MM.1S (cell line): ENCODE measurements around the gene ZBTB17.

Source experiments
- CTCF ChIP-seq: fragments of 300-600 bp; sonication (generic); IDR thresholded peaks from 2 replicates; pipeline ENCODE4 v1.5.1; 2016; ENCODE audit warnings: antibody characterized with exemption, low read length, mixed read lengths
- EZH2 ChIP-seq: fragments of 300-600 bp; sonication (generic); optimal IDR thresholded peaks from 2 replicates; pipeline ENCODE3; 2017; ENCODE audit warnings: low read depth, mild to moderate bottlenecking, antibody characterized with exemption, low read length, mixed read lengths
- EZH2phosphoT487 ChIP-seq: fragments of 300-600 bp; sonication (generic); IDR thresholded peaks from 2 replicates; pipeline ENCODE4 v1.6.1; 2018; ENCODE audit warnings: antibody characterized with exemption, low read length

GRCh38 chr1:15983275-15983674 is 7.4 kb upstream of the ZBTB17 start:
- no peak for TF ChIP-seq CTCF
- no peak for TF ChIP-seq EZH2
- TF ChIP-seq EZH2phosphoT487 = no peak
